HepG2 (cell line): ENCODE data around the gene GPC3. TPM values are rescaled to one million over a fixed set of nuclear protein-coding genes. Genes with fewer than 3 reads are reported as not detected.
A peak's percentile ranks its signal among the peaks of the same experiment; 100 is the strongest.

Experiments used
- ATAC-seq: fragments of 200-7000 bp; cut with Tn5 transposase; 3 replicates; pipeline ENCODE4 v1.9.1; 2020; ENCODE audit warnings: mild to moderate bottlenecking, moderate library complexity
- BruUV-seq: library from RNA; stranded (reverse); fragments of 400-500 nt; replicated peaks from 2 replicates; lab custom pipeline; 2021; lab: Mats Ljungman, UMichigan
- CTCF ChIA-PET: fragments of 300-600 bp; formaldehyde crosslinking; extraction: SDS; loops from one replicate; lab custom pipeline; 2021; ENCODE audit warnings: low total read pairs, inconsistent platforms, low intra/inter-chr PET ratio; lab: Yijun Ruan, JAX
- POLR2A ChIA-PET: fragments of 350-600 bp; sonication (Branson Sonifier 250); formaldehyde crosslinking; loops from one replicate; lab custom pipeline; 2020; ENCODE audit warnings: antibody characterized with exemption, inconsistent platforms; lab: Yijun Ruan, JAX
- DNase-seq: peaks from one replicate; pipeline ENCODE4 v3.0.0-alpha.2; 2015; ENCODE audit warnings: low spot score
- FAIRE-seq: peaks from 3 replicates; lab custom pipeline; 2011; peaks lifted over from hg19 to GRCh38; lab: Jason Lieb, UNC
- H2AFZ ChIP-seq: one replicate; pipeline ENCODE4 v1.6.1; 2011; ENCODE audit warnings: low read length, inconsistent platforms
- H3K27ac ChIP-seq: fragments of 300-600 bp; 3 replicates; pipeline ENCODE4 v1.8.0; 2011; ENCODE audit warnings: mixed run types, mild to moderate bottlenecking, mixed read lengths, low read length, inconsistent platforms; ENCODE audit not compliant: insufficient read depth; ENCODE audit errors: extremely low read length
- H3K27me3 ChIP-seq, 2 experiments: fragments of 200-600 bp in 1 of 2; 2 replicates in 1 of 2; 3 replicates in 1 of 2; pipeline versions ENCODE4 v1.6.0 to v1.8.0; 2011; ENCODE audit warnings: low read length in 2 of 2, mild to moderate bottlenecking in 2 of 2, moderate library complexity in 2 of 2, inconsistent platforms in 1 of 2; ENCODE audit not compliant: insufficient read depth in 2 of 2, control insufficient read depth in 1 of 2
- H3K36me3 ChIP-seq, 2 experiments: fragments of 200-600 bp in 1 of 2; replicated peaks in 1 of 2; 2 replicates in 1 of 2; 3 replicates in 1 of 2; pipeline versions ENCODE4 v1.5.1 to v1.8.0; 2011; ENCODE audit warnings: low read length in 2 of 2, inconsistent platforms in 1 of 2; ENCODE audit not compliant: insufficient read depth in 2 of 2, control insufficient read depth in 1 of 2
- H3K4me1 ChIP-seq: 2 replicates; pipeline ENCODE4 v1.5.1; 2012; ENCODE audit warnings: low read length, inconsistent platforms; ENCODE audit not compliant: insufficient read depth
- H3K4me2 ChIP-seq: 2 replicates; pipeline ENCODE4 v1.6.0; 2011; ENCODE audit warnings: low read depth, low read length, inconsistent platforms
- H3K4me3 ChIP-seq, 3 experiments: fragments of 200-600 bp in 1 of 3; sonication (generic), shearing (Covaris generic) in 1 of 3; replicated peaks in 1 of 3; 2 replicates each; pipeline ENCODE4 v1.5.1; 2011 to 2016; ENCODE audit warnings: low read length in 3 of 3, inconsistent platforms in 2 of 3, low read depth in 2 of 3, mild to moderate bottlenecking in 2 of 3, control low read depth in 1 of 3, mixed read lengths in 1 of 3; ENCODE audit not compliant: insufficient read depth in 1 of 3
- H3K79me2 ChIP-seq: one replicate; pipeline ENCODE4 v1.6.1; 2011; ENCODE audit warnings: low read length, inconsistent platforms; ENCODE audit not compliant: insufficient read depth
- H3K9ac ChIP-seq: 2 replicates; pipeline ENCODE4 v1.6.0; 2011; ENCODE audit warnings: mild to moderate bottlenecking, low read depth, low read length, inconsistent platforms; ENCODE audit not compliant: insufficient read depth
- H3K9me3 ChIP-seq: 2 replicates; pipeline ENCODE4 v1.5.1; 2012; ENCODE audit warnings: mild to moderate bottlenecking, low read length
- H4K20me1 ChIP-seq: 2 replicates; pipeline ENCODE4 v1.6.0; 2011; ENCODE audit warnings: inconsistent platforms, mild to moderate bottlenecking, low read length, moderate library complexity; ENCODE audit not compliant: insufficient read depth
- NCOR1 ChIP-seq: fragments of 200-600 bp; sonication (generic); IDR thresholded peaks from 2 replicates; pipeline ENCODE4 v1.7.0; 2017; ENCODE audit warnings: antibody characterized with exemption, low read length, borderline replicate concordance
- POLR2AphosphoS5 ChIP-seq: IDR thresholded peaks from 2 replicates; pipeline ENCODE4 v1.6.1; 2012; ENCODE audit warnings: low read depth, low read length
- RBM22 ChIP-seq: fragments of 200-400 bp; formaldehyde crosslinking; optimal IDR thresholded peaks from 2 replicates; pipeline ENCODE3; 2017; ENCODE audit warnings: mild to moderate bottlenecking, low read length, moderate library complexity
- RNF2 ChIP-seq: fragments of 450-650 bp; conservative IDR thresholded peaks from 2 replicates; pipeline ENCODE4 v1.6.1; 2016; ENCODE audit warnings: low read depth
- ZFX ChIP-seq: sonication (generic); formaldehyde crosslinking; IDR thresholded peaks from 2 replicates; pipeline ENCODE4 v1.4.0; 2020; ENCODE audit warnings: mild to moderate bottlenecking, low read depth, missing genetic modification reagents, moderate library complexity
- ZNF33B ChIP-seq: sonication (generic); formaldehyde crosslinking; IDR thresholded peaks from 2 replicates; pipeline ENCODE4 v1.5.1; 2020; ENCODE audit warnings: mild to moderate bottlenecking, missing genetic modification reagents
- WGBS: methylation state at CpG from one replicate; pipeline ENCODE4 v1.1.6; 2017; ENCODE audit warnings: low lambda C conversion rate; 5-methylcytosine and 5-hydroxymethylcytosine counted together
- in situ Hi-C: cut with HindIII; loops from 2 replicates; pipeline ENCODE4 v1.10.0; 2017; ENCODE audit warnings: low pct_unique_long_range_greater_than_20kb; ENCODE audit not compliant: extremely low pct_ligation_motif_present
- intact Hi-C: fragments of 100-400 bp; cut with micrococcal nuclease; formaldehyde crosslinking; loops from one replicate; pipeline ENCODE4 v1.10.0; 2022; ENCODE audit not compliant: unreplicated experiment
- polyA plus RNA-seq, 8 experiments: library from polyadenylated mRNA; depleted of rRNA in 3 of 8; stranded (reverse) in 7 of 8; unstranded in 1 of 8; fragments of >200 nt; fragmentation: Illumina TruSeq in 4 of 8; extraction: Trizol in 4 of 8; gene quantifications; 2 replicates each; pipeline versions ENCODE4 v1.2.1 to v1.2.3, GENCODE V29; 2011 to 2016; ENCODE audit warnings: low read depth in 4 of 8, missing spikeins in 1 of 8, mixed read lengths in 1 of 8; ENCODE audit not compliant: insufficient read depth in 1 of 8
- total RNA-seq, 5 experiments: library from RNA; depleted of rRNA; stranded (reverse); fragments of >200 nt; fragmentation: Illumina TruSeq; extraction: Trizol; gene quantifications; 2 replicates each; pipeline ENCODE4 v1.2.3, GENCODE V29; 2016; ENCODE audit warnings: low read depth in 1 of 5
- TF ChIP-seq, protein P1 (sequence below): sonication (generic); formaldehyde crosslinking; IDR thresholded peaks from 2 replicates; pipeline ENCODE4 v1.4.0; 2020; ENCODE audit warnings: mild to moderate bottlenecking, missing genetic modification reagents
- TF ChIP-seq, protein P2 (sequence below): sonication (generic); formaldehyde crosslinking; IDR thresholded peaks from 2 replicates; pipeline ENCODE4 v1.4.0; 2020; ENCODE audit warnings: mild to moderate bottlenecking, missing genetic modification reagents
- TF ChIP-seq, protein P3 (sequence below): sonication (generic); formaldehyde crosslinking; IDR thresholded peaks from 2 replicates; pipeline ENCODE4 v1.4.0; 2020; ENCODE audit warnings: missing genetic modification reagents, mild to moderate bottlenecking, borderline replicate concordance

The GPC3 gene
- total and polyA plus RNA-seq, 2 of the 13 experiments (the other 11 are each of a cell fraction or from before 2014, with no cell fraction given), result 1,799 to 3,263 TPM

DNA sequence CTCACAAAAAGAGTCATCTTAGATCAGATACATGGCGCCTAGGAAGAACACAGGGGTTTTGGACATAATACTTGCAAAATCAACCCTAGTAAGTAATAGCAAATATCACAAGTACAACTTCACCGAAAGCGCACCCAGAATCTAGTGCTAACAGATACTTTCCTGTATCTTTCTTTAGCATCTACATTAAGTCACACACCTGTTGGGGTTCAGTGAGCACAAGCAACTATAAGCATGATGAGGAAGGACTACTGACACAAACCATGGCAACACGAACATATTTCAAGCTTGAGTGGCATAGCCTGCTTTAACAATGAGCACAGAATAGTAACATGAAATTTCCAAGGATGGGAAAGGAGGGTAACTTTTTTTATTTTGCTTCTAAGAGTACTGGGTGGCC is 116.1 kb downstream of the GPC3 start:
- CTCF ChIA-PET, result no interaction called here
- intact Hi-C loops, result no loop called here
- H4K20me1 ChIP-seq, result peaks cover 91% of the 10 kb centered on the region
- no peak for DNase-seq
- in situ Hi-C loops, result no loop called here
- POLR2A ChIA-PET, result no interaction called here
- H3K4me2 ChIP-seq, result no peak overlapping the region
- FAIRE-seq, result no peak
- H3K9me3 ChIP-seq, result no peaks in the 10 kb centered on the region
- H2AFZ ChIP-seq, result no peak overlapping the region
- no TSS peak for BruUV-seq
- peaks cover 87% of the 10 kb centered on the region for H3K79me2 ChIP-seq
- no peak for ATAC-seq
- H3K4me3 ChIP-seq, result no peak overlapping the region
- H3K27ac ChIP-seq, result no peak overlapping the region
- H3K9ac ChIP-seq, result no peak overlapping the region
- no peak for TF ChIP-seq ZFX (CRISPR knock-in tag)
- TF ChIP-seq, protein P1, sequence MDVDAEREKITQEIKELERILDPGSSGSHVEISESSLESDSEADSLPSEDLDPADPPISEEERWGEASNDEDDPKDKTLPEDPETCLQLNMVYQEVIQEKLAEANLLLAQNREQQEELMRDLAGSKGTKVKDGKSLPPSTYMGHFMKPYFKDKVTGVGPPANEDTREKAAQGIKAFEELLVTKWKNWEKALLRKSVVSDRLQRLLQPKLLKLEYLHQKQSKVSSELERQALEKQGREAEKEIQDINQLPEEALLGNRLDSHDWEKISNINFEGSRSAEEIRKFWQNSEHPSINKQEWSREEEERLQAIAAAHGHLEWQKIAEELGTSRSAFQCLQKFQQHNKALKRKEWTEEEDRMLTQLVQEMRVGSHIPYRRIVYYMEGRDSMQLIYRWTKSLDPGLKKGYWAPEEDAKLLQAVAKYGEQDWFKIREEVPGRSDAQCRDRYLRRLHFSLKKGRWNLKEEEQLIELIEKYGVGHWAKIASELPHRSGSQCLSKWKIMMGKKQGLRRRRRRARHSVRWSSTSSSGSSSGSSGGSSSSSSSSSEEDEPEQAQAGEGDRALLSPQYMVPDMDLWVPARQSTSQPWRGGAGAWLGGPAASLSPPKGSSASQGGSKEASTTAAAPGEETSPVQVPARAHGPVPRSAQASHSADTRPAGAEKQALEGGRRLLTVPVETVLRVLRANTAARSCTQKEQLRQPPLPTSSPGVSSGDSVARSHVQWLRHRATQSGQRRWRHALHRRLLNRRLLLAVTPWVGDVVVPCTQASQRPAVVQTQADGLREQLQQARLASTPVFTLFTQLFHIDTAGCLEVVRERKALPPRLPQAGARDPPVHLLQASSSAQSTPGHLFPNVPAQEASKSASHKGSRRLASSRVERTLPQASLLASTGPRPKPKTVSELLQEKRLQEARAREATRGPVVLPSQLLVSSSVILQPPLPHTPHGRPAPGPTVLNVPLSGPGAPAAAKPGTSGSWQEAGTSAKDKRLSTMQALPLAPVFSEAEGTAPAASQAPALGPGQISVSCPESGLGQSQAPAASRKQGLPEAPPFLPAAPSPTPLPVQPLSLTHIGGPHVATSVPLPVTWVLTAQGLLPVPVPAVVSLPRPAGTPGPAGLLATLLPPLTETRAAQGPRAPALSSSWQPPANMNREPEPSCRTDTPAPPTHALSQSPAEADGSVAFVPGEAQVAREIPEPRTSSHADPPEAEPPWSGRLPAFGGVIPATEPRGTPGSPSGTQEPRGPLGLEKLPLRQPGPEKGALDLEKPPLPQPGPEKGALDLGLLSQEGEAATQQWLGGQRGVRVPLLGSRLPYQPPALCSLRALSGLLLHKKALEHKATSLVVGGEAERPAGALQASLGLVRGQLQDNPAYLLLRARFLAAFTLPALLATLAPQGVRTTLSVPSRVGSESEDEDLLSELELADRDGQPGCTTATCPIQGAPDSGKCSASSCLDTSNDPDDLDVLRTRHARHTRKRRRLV, result no peak
- TF ChIP-seq RNF2, result no peak
- TF ChIP-seq RBM22, result peak; percentile 50
- TF ChIP-seq NCOR1, result no peak
- TF ChIP-seq ZNF33B (CRISPR knock-in tag), result no peak
- TF ChIP-seq, protein P2, sequence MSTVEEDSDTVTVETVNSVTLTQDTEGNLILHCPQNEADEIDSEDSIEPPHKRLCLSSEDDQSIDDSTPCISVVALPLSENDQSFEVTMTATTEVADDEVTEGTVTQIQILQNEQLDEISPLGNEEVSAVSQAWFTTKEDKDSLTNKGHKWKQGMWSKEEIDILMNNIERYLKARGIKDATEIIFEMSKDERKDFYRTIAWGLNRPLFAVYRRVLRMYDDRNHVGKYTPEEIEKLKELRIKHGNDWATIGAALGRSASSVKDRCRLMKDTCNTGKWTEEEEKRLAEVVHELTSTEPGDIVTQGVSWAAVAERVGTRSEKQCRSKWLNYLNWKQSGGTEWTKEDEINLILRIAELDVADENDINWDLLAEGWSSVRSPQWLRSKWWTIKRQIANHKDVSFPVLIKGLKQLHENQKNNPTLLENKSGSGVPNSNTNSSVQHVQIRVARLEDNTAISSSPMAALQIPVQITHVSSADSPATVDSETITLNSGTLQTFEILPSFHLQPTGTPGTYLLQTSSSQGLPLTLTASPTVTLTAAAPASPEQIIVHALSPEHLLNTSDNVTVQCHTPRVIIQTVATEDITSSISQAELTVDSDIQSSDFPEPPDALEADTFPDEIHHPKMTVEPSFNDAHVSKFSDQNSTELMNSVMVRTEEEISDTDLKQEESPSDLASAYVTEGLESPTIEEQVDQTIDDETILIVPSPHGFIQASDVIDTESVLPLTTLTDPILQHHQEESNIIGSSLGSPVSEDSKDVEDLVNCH, result no peak
- 0 out of 2 replicates have a peak, but pooled peaks have one; percentile 34 for TF ChIP-seq POLR2AphosphoS5
- TF ChIP-seq, protein P3, sequence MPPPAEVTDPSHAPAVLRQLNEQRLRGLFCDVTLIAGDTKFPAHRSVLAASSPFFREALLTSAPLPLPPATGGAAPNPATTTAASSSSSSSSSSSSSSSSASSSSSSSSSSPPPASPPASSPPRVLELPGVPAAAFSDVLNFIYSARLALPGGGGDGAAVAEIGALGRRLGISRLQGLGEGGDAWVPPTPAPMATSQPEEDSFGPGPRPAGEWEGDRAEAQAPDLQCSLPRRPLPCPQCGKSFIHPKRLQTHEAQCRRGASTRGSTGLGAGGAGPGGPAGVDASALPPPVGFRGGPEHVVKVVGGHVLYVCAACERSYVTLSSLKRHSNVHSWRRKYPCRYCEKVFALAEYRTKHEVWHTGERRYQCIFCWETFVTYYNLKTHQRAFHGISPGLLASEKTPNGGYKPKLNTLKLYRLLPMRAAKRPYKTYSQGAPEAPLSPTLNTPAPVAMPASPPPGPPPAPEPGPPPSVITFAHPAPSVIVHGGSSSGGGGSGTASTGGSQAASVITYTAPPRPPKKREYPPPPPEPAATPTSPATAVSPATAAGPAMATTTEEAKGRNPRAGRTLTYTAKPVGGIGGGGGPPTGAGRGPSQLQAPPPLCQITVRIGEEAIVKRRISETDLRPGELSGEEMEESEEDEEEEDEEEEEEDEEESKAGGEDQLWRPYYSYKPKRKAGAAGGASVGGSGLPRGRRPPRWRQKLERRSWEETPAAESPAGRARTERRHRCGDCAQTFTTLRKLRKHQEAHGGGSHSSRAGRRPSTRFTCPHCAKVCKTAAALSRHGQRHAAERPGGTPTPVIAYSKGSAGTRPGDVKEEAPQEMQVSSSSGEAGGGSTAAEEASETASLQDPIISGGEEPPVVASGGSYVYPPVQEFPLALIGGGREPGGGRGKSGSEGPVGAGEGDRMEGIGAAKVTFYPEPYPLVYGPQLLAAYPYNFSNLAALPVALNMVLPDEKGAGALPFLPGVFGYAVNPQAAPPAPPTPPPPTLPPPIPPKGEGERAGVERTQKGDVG (CRISPR knock-in tag), result no peak
- H3K36me3 ChIP-seq, result peaks cover 2 to 39% of the 10 kb centered on the region in 2 experiments
- WGBS, result 100% methylated on average over 4 of the region's 4 CpGs
- peaks cover 21% of the 10 kb centered on the region; the same call in 1 of the 2 replicates for H3K4me1 ChIP-seq
- no peaks in the 10 kb centered on the region for H3K27me3 ChIP-seq
